Fibroblast of pulmonary artery (primary cell): Measurements from ENCODE around the gene QKI.
A peak's percentile ranks its signal among the peaks of the same experiment; 100 is the strongest.

Experiments
- DNase-seq: peaks from one replicate; pipeline ENCODE4 v3.0.0-alpha.2; 2010; ENCODE audit warnings: low read depth
- H3K4me3 ChIP-seq: replicated peaks from 2 replicates; pipeline ENCODE4 v1.5.1; 2011; ENCODE audit warnings: low read depth, mild to moderate bottlenecking, control low read depth, low read length, moderate library complexity
- TF ChIP-seq, protein P1 (sequence below): IDR thresholded peaks from 2 replicates; pipeline ENCODE4 v1.5.1; 2011; ENCODE audit warnings: mild to moderate bottlenecking, control low read depth, low read length, inconsistent platforms; ENCODE audit errors: missing control alignments

Gene QKI

DNA sequence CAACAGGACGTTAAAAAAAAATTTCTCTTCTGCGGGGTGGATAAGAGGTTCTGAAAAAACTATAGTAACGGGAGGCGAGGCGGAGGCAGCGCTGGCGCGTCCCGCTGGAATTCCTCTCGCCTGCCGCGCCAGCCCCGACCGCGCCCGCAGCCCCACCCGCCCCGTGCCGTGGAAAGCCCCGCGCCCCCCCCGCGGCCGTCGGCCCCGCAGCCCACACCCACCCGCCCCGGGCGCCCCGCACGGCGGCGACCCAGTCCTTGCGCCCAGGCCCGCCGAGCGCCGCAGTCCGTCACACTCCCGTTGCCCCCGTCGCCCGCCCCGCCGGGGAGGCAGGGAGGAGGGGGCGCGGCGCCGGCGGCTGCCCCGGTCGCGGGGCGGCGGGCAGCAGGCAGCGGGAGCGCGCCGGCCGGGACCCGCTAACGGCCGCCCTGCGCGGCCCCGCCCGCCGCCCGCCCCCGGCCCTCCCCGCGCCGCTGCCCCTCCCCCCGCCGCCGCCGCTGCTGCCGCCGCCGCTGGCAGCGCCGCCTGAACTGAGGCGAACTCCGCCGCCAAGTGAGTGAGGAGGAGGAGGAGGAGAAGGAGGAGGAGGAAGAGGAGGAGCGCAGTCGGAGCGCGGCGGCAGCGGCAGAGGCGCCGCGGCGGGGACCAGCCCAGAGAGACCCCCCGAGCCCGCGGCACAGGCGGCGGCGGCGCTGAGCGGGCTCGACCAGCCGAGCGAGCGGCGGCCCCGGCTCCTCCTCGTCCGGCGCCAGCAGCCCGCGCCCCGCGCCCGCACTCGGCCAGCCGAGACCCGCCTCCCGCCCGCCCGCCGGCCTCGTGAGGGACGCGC, at the start of gene QKI:
Gene QKI, plus strand, starts transcription at position 602 of the 829 bp plus-strand sequence. CDS start 476 bp downstream, outside the sequence.
- TF ChIP-seq, protein P1, sequence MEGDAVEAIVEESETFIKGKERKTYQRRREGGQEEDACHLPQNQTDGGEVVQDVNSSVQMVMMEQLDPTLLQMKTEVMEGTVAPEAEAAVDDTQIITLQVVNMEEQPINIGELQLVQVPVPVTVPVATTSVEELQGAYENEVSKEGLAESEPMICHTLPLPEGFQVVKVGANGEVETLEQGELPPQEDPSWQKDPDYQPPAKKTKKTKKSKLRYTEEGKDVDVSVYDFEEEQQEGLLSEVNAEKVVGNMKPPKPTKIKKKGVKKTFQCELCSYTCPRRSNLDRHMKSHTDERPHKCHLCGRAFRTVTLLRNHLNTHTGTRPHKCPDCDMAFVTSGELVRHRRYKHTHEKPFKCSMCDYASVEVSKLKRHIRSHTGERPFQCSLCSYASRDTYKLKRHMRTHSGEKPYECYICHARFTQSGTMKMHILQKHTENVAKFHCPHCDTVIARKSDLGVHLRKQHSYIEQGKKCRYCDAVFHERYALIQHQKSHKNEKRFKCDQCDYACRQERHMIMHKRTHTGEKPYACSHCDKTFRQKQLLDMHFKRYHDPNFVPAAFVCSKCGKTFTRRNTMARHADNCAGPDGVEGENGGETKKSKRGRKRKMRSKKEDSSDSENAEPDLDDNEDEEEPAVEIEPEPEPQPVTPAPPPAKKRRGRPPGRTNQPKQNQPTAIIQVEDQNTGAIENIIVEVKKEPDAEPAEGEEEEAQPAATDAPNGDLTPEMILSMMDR: no peak
- H3K4me3 ChIP-seq: peak within 1 kb of the TSS; percentile 96
- peak; percentile 95 for DNase-seq

- TF ChIP-seq, protein P1: no peak
- no peak for DNase-seq
- H3K4me3 ChIP-seq: no peak overlapping the region
Observed at GRCh38 chr6:163366288-163366687, 48.2 kb upstream of the QKI start.

- no peak overlapping the region for H3K4me3 ChIP-seq
- TF ChIP-seq, protein P1: no peak
- DNase-seq: no peak
Observed at GRCh38 chr6:163367497-163368183, 46.9 kb upstream of the QKI start.

DNA sequence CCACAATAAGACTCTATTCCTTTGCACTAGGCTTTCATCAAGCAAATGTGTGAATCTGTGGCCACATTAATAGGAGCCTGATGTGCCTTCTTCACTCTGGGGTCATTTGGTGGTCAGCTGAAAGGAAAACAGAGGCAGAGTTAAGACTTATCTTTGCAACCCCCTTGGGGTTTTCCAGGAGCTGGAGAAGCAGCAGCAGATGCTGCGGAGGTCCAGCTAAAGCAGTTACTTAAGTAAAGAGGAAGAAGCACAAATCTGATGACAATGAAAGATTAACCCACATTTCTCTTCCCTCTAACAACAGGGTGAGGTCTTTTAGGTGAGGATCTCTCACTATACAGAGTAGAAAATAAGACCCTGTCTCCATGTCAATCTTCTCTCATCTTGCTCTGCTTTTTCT, 45.4 kb upstream of the QKI start:
- TF ChIP-seq, protein P1: no peak
- H3K4me3 ChIP-seq: no peak overlapping the region
- no peak for DNase-seq

- TF ChIP-seq, protein P1: no peak
- no peak for DNase-seq
- no peak overlapping the region for H3K4me3 ChIP-seq
Observed at GRCh38 chr6:163369628-163370365, 44.7 kb upstream of the QKI start.

GRCh38 chr6:163370464-163371117, 43.9 kb upstream of the QKI start:
- no peak for DNase-seq
- no peak overlapping the region for H3K4me3 ChIP-seq
- TF ChIP-seq, protein P1: no peak
